ENCODE data around the gene BPIFB3. TPM values are rescaled to one million over a fixed set of nuclear protein-coding genes. Genes with fewer than 3 reads are reported as not detected.

Gene BPIFB3
- total and polyA plus RNA-seq, 2 of the 4 experiments (the other 2 are of a cell fraction): not detected

DNA sequence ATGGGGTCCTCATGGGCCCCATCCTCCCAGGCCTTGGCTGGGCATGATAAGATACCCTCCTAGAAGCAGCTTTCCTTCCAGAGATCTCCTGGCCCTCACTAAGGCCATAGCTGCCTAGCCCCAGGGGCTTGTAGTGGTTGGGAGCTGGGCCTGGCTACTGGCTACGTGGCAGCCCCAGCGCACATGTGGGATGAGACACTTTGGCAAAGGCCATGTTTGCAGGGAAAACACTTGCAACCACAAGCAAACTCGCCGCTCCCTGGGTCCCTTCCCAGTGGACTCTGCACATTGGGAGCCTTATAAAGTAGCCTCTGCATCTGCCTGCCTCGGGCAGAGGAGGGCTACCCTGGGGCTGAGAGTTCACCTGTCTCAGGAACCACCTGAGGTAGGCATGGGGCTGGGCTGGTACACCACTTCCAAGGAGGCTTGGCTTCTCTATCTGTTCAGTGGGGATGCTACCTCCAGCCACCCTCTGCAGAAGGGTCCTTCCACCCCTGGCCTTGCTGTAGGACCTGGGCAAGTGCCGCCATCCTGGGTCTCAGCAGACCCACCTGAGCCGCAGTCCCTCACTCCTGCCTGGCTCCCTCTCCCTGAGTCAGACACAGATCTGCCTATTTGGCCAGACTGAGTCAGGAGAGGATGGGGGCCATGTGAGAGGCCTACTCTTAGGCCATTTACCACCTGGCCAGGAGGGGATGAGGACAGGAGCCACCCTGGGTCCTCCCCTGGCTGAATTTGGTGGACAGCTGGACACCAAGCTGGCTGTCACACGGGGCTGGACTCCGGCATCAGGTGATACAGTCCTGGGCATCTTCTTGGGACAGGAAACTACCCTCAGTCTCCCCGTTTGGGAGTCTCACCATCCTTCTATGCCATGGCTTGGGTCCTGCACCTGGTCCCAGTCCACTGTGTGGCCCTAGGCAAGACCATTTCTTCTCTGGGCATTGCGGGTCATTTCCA lies 46.0 kb upstream of the BPIFB3 start, which contains the start of gene BPIFB2:
Gene BPIFB2, plus strand, starts transcription at position 329 of the 960 bp plus-strand sequence. CDS start 871 bp downstream, outside the sequence.
- CTCF ChIA-PET: interaction anchor here (0.5 kb wide), 1 partner anchor 164 kb away, joined by 9 read pairs; no protein-coding TSS in a partner anchor
- BruUV-seq (replicated peaks): no TSS peak
- POLR2A ChIA-PET (ENCODE audit: unreplicated experiment): interaction anchor here (0.6 kb wide), 1 partner anchor 1397 kb away, joined by 22 read pairs; no protein-coding TSS in a partner anchor
- TF ChIP-seq BHLHE40 (IDR thresholded peaks at IDR 0.05; ENCODE audit: low read depth, low read length) (no peak), RFX5 (IDR thresholded peaks at IDR 0.05; ENCODE audit: low read depth, low read length) (no peak), MAFK (IDR thresholded peaks at IDR 0.05; ENCODE audit: low read depth, low read length) (no peak), MXI1 (IDR thresholded peaks at IDR 0.05; ENCODE audit: borderline replicate concordance, low read depth, low read length) (no peak), RCOR1 (IDR thresholded peaks at IDR 0.05; ENCODE audit: insufficient replicate concordance, low read length) (no peak), CEBPB (IDR thresholded peaks at IDR 0.05; ENCODE audit: low read depth, low read length) (no peak), POLR2A (IDR thresholded peaks at IDR 0.05; ENCODE audit: low read depth, low read length) (no peak), CHD1 (IDR thresholded peaks at IDR 0.05; ENCODE audit: low read depth, low read length) (no peak), MAZ (IDR thresholded peaks at IDR 0.05; ENCODE audit: borderline replicate concordance, low read depth, low read length) (no peak), NFE2L2 (IDR thresholded peaks at IDR 0.05; ENCODE audit: low read depth, low read length) (no peak), SMC3 (IDR thresholded peaks at IDR 0.05; ENCODE audit: low read depth, low read length) (no peak), FOS (IDR thresholded peaks at IDR 0.05; ENCODE audit: low read depth, low read length) (no peak), RAD21 (IDR thresholded peaks at IDR 0.05; ENCODE audit: low read length) (no peak)
- TF ChIP-seq, protein P1, sequence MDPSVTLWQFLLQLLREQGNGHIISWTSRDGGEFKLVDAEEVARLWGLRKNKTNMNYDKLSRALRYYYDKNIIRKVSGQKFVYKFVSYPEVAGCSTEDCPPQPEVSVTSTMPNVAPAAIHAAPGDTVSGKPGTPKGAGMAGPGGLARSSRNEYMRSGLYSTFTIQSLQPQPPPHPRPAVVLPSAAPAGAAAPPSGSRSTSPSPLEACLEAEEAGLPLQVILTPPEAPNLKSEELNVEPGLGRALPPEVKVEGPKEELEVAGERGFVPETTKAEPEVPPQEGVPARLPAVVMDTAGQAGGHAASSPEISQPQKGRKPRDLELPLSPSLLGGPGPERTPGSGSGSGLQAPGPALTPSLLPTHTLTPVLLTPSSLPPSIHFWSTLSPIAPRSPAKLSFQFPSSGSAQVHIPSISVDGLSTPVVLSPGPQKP (IDR thresholded peaks at IDR 0.05; ENCODE audit: borderline replicate concordance, low read depth, low read length): no peak
- TF ChIP-seq, protein P2, sequence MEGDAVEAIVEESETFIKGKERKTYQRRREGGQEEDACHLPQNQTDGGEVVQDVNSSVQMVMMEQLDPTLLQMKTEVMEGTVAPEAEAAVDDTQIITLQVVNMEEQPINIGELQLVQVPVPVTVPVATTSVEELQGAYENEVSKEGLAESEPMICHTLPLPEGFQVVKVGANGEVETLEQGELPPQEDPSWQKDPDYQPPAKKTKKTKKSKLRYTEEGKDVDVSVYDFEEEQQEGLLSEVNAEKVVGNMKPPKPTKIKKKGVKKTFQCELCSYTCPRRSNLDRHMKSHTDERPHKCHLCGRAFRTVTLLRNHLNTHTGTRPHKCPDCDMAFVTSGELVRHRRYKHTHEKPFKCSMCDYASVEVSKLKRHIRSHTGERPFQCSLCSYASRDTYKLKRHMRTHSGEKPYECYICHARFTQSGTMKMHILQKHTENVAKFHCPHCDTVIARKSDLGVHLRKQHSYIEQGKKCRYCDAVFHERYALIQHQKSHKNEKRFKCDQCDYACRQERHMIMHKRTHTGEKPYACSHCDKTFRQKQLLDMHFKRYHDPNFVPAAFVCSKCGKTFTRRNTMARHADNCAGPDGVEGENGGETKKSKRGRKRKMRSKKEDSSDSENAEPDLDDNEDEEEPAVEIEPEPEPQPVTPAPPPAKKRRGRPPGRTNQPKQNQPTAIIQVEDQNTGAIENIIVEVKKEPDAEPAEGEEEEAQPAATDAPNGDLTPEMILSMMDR (conservative IDR thresholded peaks at IDR 0.05; ENCODE audit: low read depth, low read length): no peak

More for the DNA sequence above, 46.0 kb upstream of the BPIFB3 start, which contains the start of gene BPIFB2:
- H3K9ac ChIP-seq (ENCODE audit: low read depth, low read length): no peak within 1 kb of the TSS
- H2BK15ac ChIP-seq (ENCODE audit: low read depth, low read length): no peak within 1 kb of the TSS
- dilution Hi-C loops (cut with HindIII; ENCODE audit: low sequenced_read_pairs, unreplicated experiment): no loop called here
- no peak within 1 kb of the TSS for H2BK20ac ChIP-seq (ENCODE audit: low read depth, low read length)
- no peaks in the 10 kb centered on the region; the same call in 1 of the 2 replicates for H4K20me1 ChIP-seq (ENCODE audit: insufficient read depth, low read length)
- in situ Hi-C loops (cut with MboI; ENCODE audit: low sequenced_read_pairs): no loop called here
- no peak within 1 kb of the TSS for H3K23ac ChIP-seq (ENCODE audit: low read depth, low read length)
- no peak within 1 kb of the TSS for H2AK5ac ChIP-seq (ENCODE audit: low read depth, low read length)
- no peak within 1 kb of the TSS for H3K14ac ChIP-seq (replicated peaks; ENCODE audit: low read depth, low read length)
- H3K79me1 ChIP-seq (ENCODE audit: low read depth in 1 of 2, low read length in 2 of 2): no peaks in the 10 kb centered on the region
- no peaks in the 10 kb centered on the region for H3K36me3 ChIP-seq (ENCODE audit: control insufficient read depth, insufficient read depth, low read length)
- no peak within 1 kb of the TSS for H4K91ac ChIP-seq (ENCODE audit: insufficient read depth, low read depth, low read length)
- H3K9me3 ChIP-seq (ENCODE audit: control insufficient read depth, insufficient read depth, low read length): no peaks in the 10 kb centered on the region
- H3K4ac ChIP-seq (ENCODE audit: low read depth, low read length): no peak within 1 kb of the TSS
- intact Hi-C loops (cut with micrococcal nuclease): no loop called here
- H3K4me2 ChIP-seq (ENCODE audit: low read depth, low read length): no peak within 1 kb of the TSS
- DNase-seq (no peak), ATAC-seq (ENCODE audit: low read depth) (no peak)
- H2AK9ac ChIP-seq (replicated peaks; ENCODE audit: low read depth, low read length, poor library complexity): peak within 1 kb of the TSS; percentile 16
- 61% methylated on average over 5 of the region's 11 CpGs; no CpG with 5 or more reads in 1 of the 2 experiments for WGBS, 2 experiments (ENCODE audit: extremely low coverage in 2 of 2, insufficient read length in 1 of 2)
- H4K5ac ChIP-seq (ENCODE audit: low read depth, low read length): no peak within 1 kb of the TSS
- no peak within 1 kb of the TSS for H2BK120ac ChIP-seq (ENCODE audit: low read depth, low read length)
- no peak within 1 kb of the TSS for H2BK5ac ChIP-seq (ENCODE audit: low read depth, low read length, poor library complexity, severe bottlenecking)
- no peak within 1 kb of the TSS for H4K8ac ChIP-seq (ENCODE audit: low read depth in 2 of 2, low read length in 2 of 2)
- H3K56ac ChIP-seq (ENCODE audit: extremely low read depth, insufficient read depth, low read length): no peak within 1 kb of the TSS
- H3K27me3 ChIP-seq (ENCODE audit: control insufficient read depth, insufficient read depth, low read length): peaks cover 3% of the 10 kb centered on the region
- H3K27ac ChIP-seq (ENCODE audit: insufficient read depth, low read length): no peak within 1 kb of the TSS
- H3K18ac ChIP-seq (ENCODE audit: low read depth, low read length): no peak within 1 kb of the TSS
- H3K9me1 ChIP-seq (ENCODE audit: insufficient read depth, low read length): no peaks in the 10 kb centered on the region
- no peak within 1 kb of the TSS for H3K4me3 ChIP-seq (ENCODE audit: insufficient read depth, low read depth, low read length)
- H2AFZ ChIP-seq (replicated peaks; ENCODE audit: low read length, poor library complexity): no peak within 1 kb of the TSS
- H3K4me1 ChIP-seq (ENCODE audit: control insufficient read depth, insufficient read depth, low read length): no peaks in the 10 kb centered on the region

All from IMR-90 (cell line).